Neuronal stem cell (in vitro differentiated cells): ENCODE results near the gene PTEN.

Source experiments
- DNase-seq: peaks from one replicate; pipeline ENCODE4 v3.0.0-alpha.2; 2013; ENCODE audit warnings: low spot score
- H2AFZ ChIP-seq: one replicate; pipeline ENCODE4 v1.6.1; 2013; ENCODE audit warnings: mild to moderate bottlenecking, low read length, inconsistent platforms
- H2AK5ac ChIP-seq: 2 replicates; pipeline ENCODE4 v1.6.1; 2013; ENCODE audit warnings: low read depth, mild to moderate bottlenecking, inconsistent platforms, low read length, moderate library complexity, mixed read lengths
- H2BK120ac ChIP-seq: 2 replicates; pipeline ENCODE4 v1.6.1; 2013; ENCODE audit warnings: low read depth, mild to moderate bottlenecking, inconsistent platforms, low read length, moderate library complexity, mixed read lengths
- H2BK12ac ChIP-seq: one replicate; pipeline ENCODE4 v1.6.1; 2013; ENCODE audit warnings: low read length, inconsistent platforms
- H2BK15ac ChIP-seq: 2 replicates; pipeline ENCODE4 v1.6.1; 2013; ENCODE audit warnings: mild to moderate bottlenecking, low read length, inconsistent platforms, mixed read lengths
- H2BK5ac ChIP-seq: one replicate; pipeline ENCODE4 v1.6.1; 2013; ENCODE audit warnings: inconsistent platforms, mild to moderate bottlenecking, low read length, moderate library complexity
- H3K14ac ChIP-seq: one replicate; pipeline ENCODE4 v1.6.1; 2013; ENCODE audit warnings: low read length, inconsistent platforms
- H3K18ac ChIP-seq: 2 replicates; pipeline ENCODE4 v1.6.1; 2013; ENCODE audit warnings: low read length, inconsistent platforms
- H3K23ac ChIP-seq: 2 replicates; pipeline ENCODE4 v1.6.1; 2013; ENCODE audit warnings: low read depth, mild to moderate bottlenecking, mixed read lengths, low read length, inconsistent platforms; ENCODE audit not compliant: poor library complexity
- H3K27ac ChIP-seq: replicated peaks from 3 replicates; pipeline ENCODE4 v1.5.1; 2013; ENCODE audit warnings: low read length, inconsistent platforms
- H3K27me3 ChIP-seq, 3 experiments: 2 replicates each; pipeline ENCODE4 v1.6.1; 2013; ENCODE audit warnings: low read length in 3 of 3, mild to moderate bottlenecking in 2 of 3, inconsistent platforms in 1 of 3, low read depth in 1 of 3, mixed read lengths in 1 of 3, moderate library complexity in 1 of 3; ENCODE audit not compliant: control insufficient read depth in 3 of 3, insufficient read depth in 3 of 3
- H3K36me3 ChIP-seq, 2 donors: replicated peaks in 1 of 2; 2 replicates each; pipeline ENCODE4 v1.6.1; 2013; ENCODE audit warnings: low read length in 2 of 2; ENCODE audit not compliant: control insufficient read depth in 2 of 2, insufficient read depth in 2 of 2
- H3K4ac ChIP-seq: 2 replicates; pipeline ENCODE4 v1.6.1; 2013; ENCODE audit warnings: inconsistent platforms, mild to moderate bottlenecking, low read length, moderate library complexity
- H3K4me1 ChIP-seq, 2 donors: 1 replicate in 1 of 2; 2 replicates in 1 of 2; pipeline ENCODE4 v1.6.1; 2013; ENCODE audit warnings: low read length in 2 of 2, low read depth in 1 of 2; ENCODE audit not compliant: control insufficient read depth in 2 of 2, insufficient read depth in 1 of 2
- H3K4me2 ChIP-seq: one replicate; pipeline ENCODE4 v1.6.1; 2013; ENCODE audit warnings: mild to moderate bottlenecking, low read length, inconsistent platforms; ENCODE audit not compliant: insufficient read depth, poor library complexity, severe bottlenecking
- H3K4me3 ChIP-seq, 2 donors: 2 replicates each; pipeline ENCODE4 v1.5.1; 2013; ENCODE audit warnings: low read length in 2 of 2, mild to moderate bottlenecking in 2 of 2, inconsistent platforms in 1 of 2, moderate library complexity in 1 of 2
- H3K79me1 ChIP-seq: one replicate; pipeline ENCODE4 v1.6.1; 2013; ENCODE audit warnings: low read depth, mild to moderate bottlenecking, inconsistent platforms, low read length, moderate library complexity
- H3K9ac ChIP-seq: one replicate; pipeline ENCODE4 v1.6.1; 2013; ENCODE audit warnings: mild to moderate bottlenecking, low read depth, low read length, inconsistent platforms; ENCODE audit not compliant: poor library complexity
- H3K9me3 ChIP-seq, 2 donors: replicated peaks in 1 of 2; 2 replicates each; pipeline versions ENCODE3 to v1.6.1; 2013; ENCODE audit warnings: low read length in 2 of 2, mild to moderate bottlenecking in 2 of 2, inconsistent platforms in 1 of 2, low read depth in 1 of 2, mixed read lengths in 1 of 2, moderate library complexity in 1 of 2; ENCODE audit not compliant: control insufficient read depth in 2 of 2, insufficient read depth in 1 of 2
- H4K8ac ChIP-seq: one replicate; pipeline ENCODE4 v1.6.1; 2013; ENCODE audit warnings: low read depth, mild to moderate bottlenecking, inconsistent platforms, low read length, moderate library complexity
- H4K91ac ChIP-seq: one replicate; pipeline ENCODE4 v1.6.1; 2013; ENCODE audit warnings: low read length, low read depth, mild to moderate bottlenecking, inconsistent platforms; ENCODE audit not compliant: poor library complexity
- WGBS, 2 donors: extraction: QIAGEN DNeasy Blood & Tissue Kit; methylation state at CpG; one replicate each; pipeline ENCODE4 v1.1.7; 2013; ENCODE audit warnings: missing lambda C conversion rate in 2 of 2, mixed read lengths in 1 of 2; ENCODE audit not compliant: insufficient read length in 2 of 2, insufficient replicate concordance in 1 of 2; ENCODE audit errors: extremely low coverage in 2 of 2; 5-methylcytosine and 5-hydroxymethylcytosine counted together

The PTEN gene

GRCh38 chr10:87920538-87920937 lies 57.1 kb downstream of the PTEN start:
- Histone ChIP-seq H2BK120ac (no peak overlapping the region), H4K8ac (no peak overlapping the region), H3K27ac (no peak overlapping the region), H3K27me3 (no peaks in the 10 kb centered on the region), H3K4ac (no peak overlapping the region), H3K4me2 (no peak overlapping the region), H2BK5ac (no peak overlapping the region), H3K9me3 (peaks cover 0 to 7% of the 10 kb centered on the region in 2 donors), H2AFZ (no peak overlapping the region), H2BK15ac (no peak overlapping the region), H2AK5ac (no peak overlapping the region), H3K23ac (no peak overlapping the region), H3K14ac (no peak overlapping the region), H3K18ac (no peak overlapping the region), H3K4me1 (peaks cover 1 to 2% of the 10 kb centered on the region in 2 donors), H3K9ac (no peak overlapping the region), H4K91ac (no peak overlapping the region), H2BK12ac (no peak overlapping the region), H3K4me3 (no peak overlapping the region), H3K79me1 (peaks cover 2% of the 10 kb centered on the region), H3K36me3 (peaks cover 0 to 12% of the 10 kb centered on the region in 2 donors)
- no CpG with 5 or more reads among the region's 4 CpGs for WGBS, 2 donors
- no peak for DNase-seq

GRCh38 chr10:87921931-87922688 lies 58.7 kb downstream of the PTEN start:
- no peak overlapping the region for H2BK120ac ChIP-seq
- no peak overlapping the region for H3K27ac ChIP-seq
- no peak overlapping the region for H4K91ac ChIP-seq
- WGBS, 2 donors, result no CpG with 5 or more reads among the region's 10 CpGs
- H2BK15ac ChIP-seq, result no peak overlapping the region
- H3K4me3 ChIP-seq, result no peak overlapping the region
- no peak overlapping the region for H4K8ac ChIP-seq
- H3K9ac ChIP-seq, result no peak overlapping the region
- peaks cover 2% of the 10 kb centered on the region for H3K79me1 ChIP-seq
- no peak overlapping the region for H2BK5ac ChIP-seq
- H3K14ac ChIP-seq, result no peak overlapping the region
- DNase-seq, result no peak
- no peak overlapping the region for H2BK12ac ChIP-seq
- H2AFZ ChIP-seq, result no peak overlapping the region
- H3K23ac ChIP-seq, result no peak overlapping the region
- H3K4me1 ChIP-seq, result peaks cover 0 to 8% of the 10 kb centered on the region in 2 donors
- no peak overlapping the region for H3K4me2 ChIP-seq
- peaks cover 0 to 12% of the 10 kb centered on the region in 2 donors for H3K36me3 ChIP-seq
- peaks cover 0 to 7% of the 10 kb centered on the region in 2 donors for H3K9me3 ChIP-seq
- no peak overlapping the region for H3K18ac ChIP-seq
- no peak overlapping the region for H3K4ac ChIP-seq
- H3K27me3 ChIP-seq, result no peaks in the 10 kb centered on the region
- no peak overlapping the region for H2AK5ac ChIP-seq

- no peak overlapping the region for H3K18ac ChIP-seq
- H3K27ac ChIP-seq, result no peak overlapping the region
- H3K79me1 ChIP-seq, result peaks cover 2% of the 10 kb centered on the region
- no peak overlapping the region for H2BK120ac ChIP-seq
- no peak overlapping the region for H3K9ac ChIP-seq
- no peak overlapping the region for H2AFZ ChIP-seq
- H3K23ac ChIP-seq, result no peak overlapping the region
- H3K4me2 ChIP-seq, result no peak overlapping the region
- WGBS, 2 donors, result no CpG with 5 or more reads among the region's 4 CpGs
- peaks cover 0 to 12% of the 10 kb centered on the region in 2 donors for H3K36me3 ChIP-seq
- no peak overlapping the region for H3K4ac ChIP-seq
- H2BK5ac ChIP-seq, result no peak overlapping the region
- H3K4me1 ChIP-seq, result peaks cover 0 to 9% of the 10 kb centered on the region in 2 donors
- H2AK5ac ChIP-seq, result no peak overlapping the region
- H3K14ac ChIP-seq, result no peak overlapping the region
- no peak overlapping the region for H3K4me3 ChIP-seq
- H2BK15ac ChIP-seq, result no peak overlapping the region
- H3K27me3 ChIP-seq, result no peaks in the 10 kb centered on the region
- no peak overlapping the region for H4K8ac ChIP-seq
- H2BK12ac ChIP-seq, result no peak overlapping the region
- DNase-seq, result no peak
- peaks cover 0 to 7% of the 10 kb centered on the region in 2 donors for H3K9me3 ChIP-seq
- no peak overlapping the region for H4K91ac ChIP-seq
Measured at GRCh38 chr10:87923233-87923632, 59.8 kb downstream of the PTEN start.

GRCh38 chr10:87925570-87925969 lies 62.1 kb downstream of the PTEN start:
- no peak overlapping the region for H3K23ac ChIP-seq
- no peak overlapping the region for H3K4ac ChIP-seq
- H3K18ac ChIP-seq, result no peak overlapping the region
- no peak overlapping the region for H3K27ac ChIP-seq
- H3K4me3 ChIP-seq, result no peak overlapping the region
- no peak overlapping the region for H3K4me2 ChIP-seq
- peaks cover 0 to 7% of the 10 kb centered on the region in 2 donors for H3K9me3 ChIP-seq
- peaks cover 2% of the 10 kb centered on the region for H3K79me1 ChIP-seq
- H3K4me1 ChIP-seq, result peaks cover 0 to 9% of the 10 kb centered on the region in 2 donors
- DNase-seq, result no peak
- WGBS, 2 donors, result no CpG with 5 or more reads among the region's 2 CpGs
- no peak overlapping the region for H2AFZ ChIP-seq
- H2BK15ac ChIP-seq, result no peak overlapping the region
- no peak overlapping the region for H2BK12ac ChIP-seq
- H3K36me3 ChIP-seq, result peaks cover 0 to 15% of the 10 kb centered on the region in 2 donors
- no peaks in the 10 kb centered on the region for H3K27me3 ChIP-seq
- no peak overlapping the region for H2BK5ac ChIP-seq
- no peak overlapping the region for H4K91ac ChIP-seq
- H4K8ac ChIP-seq, result no peak overlapping the region
- H3K14ac ChIP-seq, result no peak overlapping the region
- H2BK120ac ChIP-seq, result no peak overlapping the region
- H2AK5ac ChIP-seq, result no peak overlapping the region
- H3K9ac ChIP-seq, result no peak overlapping the region
